ENCODE data around the gene SLC35F3. TPM values are rescaled to one million over a fixed set of nuclear protein-coding genes. Genes with fewer than 3 reads are reported as not detected.

Gene SLC35F3
- total RNA-seq, 3 donors from 2014 or later, result 0.17 to 0.89 (median 0.20) TPM

GRCh38 chr1:234280500-234280899 lies 376.0 kb downstream of the SLC35F3 start:
- intact Hi-C loops (cut with DNase I, micrococcal nuclease), result no loop called here

GRCh38 chr1:234281826-234282489 lies 377.5 kb downstream of the SLC35F3 start:
- ATAC-seq, result no peak
- Histone ChIP-seq H3K4me1 (ENCODE audit: low read depth) (no peaks in the 10 kb centered on the region), H3K4me3 (no peak overlapping the region), H3K9me3 (no peaks in the 10 kb centered on the region), H3K36me3 (ENCODE audit: low read depth) (no peaks in the 10 kb centered on the region)
- no peak for DNase-seq
- intact Hi-C loops (cut with DNase I, micrococcal nuclease), result no loop called here
- TF ChIP-seq CTCF (IDR thresholded peaks at IDR 0.05), result no peak

More at GRCh38 chr1:234280500-234280899, 376.0 kb downstream of the SLC35F3 start:
- Histone ChIP-seq H3K36me3 (ENCODE audit: low read depth) (no peaks in the 10 kb centered on the region), H3K4me3 (no peak overlapping the region), H3K4me1 (ENCODE audit: low read depth) (no peaks in the 10 kb centered on the region), H3K9me3 (no peaks in the 10 kb centered on the region)
- ATAC-seq (no peak), DNase-seq (no peak)
- TF ChIP-seq CTCF (IDR thresholded peaks at IDR 0.05), result no peak

- ATAC-seq, result no peak
- intact Hi-C loops (cut with DNase I, micrococcal nuclease), result no loop called here
- no peak overlapping the region for H3K4me3 ChIP-seq
These were observed 381.7 kb downstream of the SLC35F3 start for GRCh38 chr1:234286206-234286605.

GRCh38 chr1:234288946-234289345 lies 384.5 kb downstream of the SLC35F3 start:
- Histone ChIP-seq H3K4me3 (no peak overlapping the region), H3K36me3 (ENCODE audit: low read depth) (no peaks in the 10 kb centered on the region), H3K4me1 (ENCODE audit: low read depth) (no peaks in the 10 kb centered on the region), H3K9me3 (no peaks in the 10 kb centered on the region)
- no peak for TF ChIP-seq CTCF (IDR thresholded peaks at IDR 0.05)
- DNase-seq (no peak), ATAC-seq (no peak)
- intact Hi-C loops (cut with DNase I, micrococcal nuclease), result no loop called here

More at GRCh38 chr1:234286206-234286605, 381.7 kb downstream of the SLC35F3 start:
- no peak for TF ChIP-seq CTCF (IDR thresholded peaks at IDR 0.05)
- DNase-seq, result no peak
- Histone ChIP-seq H3K4me1 (ENCODE audit: low read depth) (no peaks in the 10 kb centered on the region), H3K9me3 (no peaks in the 10 kb centered on the region), H3K36me3 (ENCODE audit: low read depth) (no peaks in the 10 kb centered on the region)

- no peaks in the 10 kb centered on the region for H3K4me1 ChIP-seq (ENCODE audit: low read depth)
- intact Hi-C loops (cut with DNase I, micrococcal nuclease), result no loop called here
- no peaks in the 10 kb centered on the region for H3K36me3 ChIP-seq (ENCODE audit: low read depth)
- H3K9me3 ChIP-seq, result no peaks in the 10 kb centered on the region
- DNase-seq (no peak), ATAC-seq (no peak)
- H3K4me3 ChIP-seq, result no peak overlapping the region
- TF ChIP-seq CTCF (IDR thresholded peaks at IDR 0.05), result no peak
These were observed 385.2 kb downstream of the SLC35F3 start for GRCh38 chr1:234289538-234290305.
